Tibial nerve (tissue), 4 donors: Measurements from ENCODE around the gene PREB. TPM values are rescaled to one million over a fixed set of nuclear protein-coding genes. Genes with fewer than 3 reads are reported as not detected.
A peak's percentile ranks its signal among the peaks of the same experiment; 100 is the strongest.
"Not testable (repeated sequence)": the region's sequence is repeated elsewhere in the genome, so short reads cannot be mapped to it uniquely, and the experiment has no call there.

Experiments used
- DNase-seq, 2 donors: peaks; one replicate each; pipeline ENCODE4 v3.0.0-alpha.2; 2019; ENCODE audit warnings: low spot score in 2 of 2
- H3K27ac ChIP-seq, 4 donors: fragments of 200-600 bp; sonication (generic) in 3 of 4; one replicate each; pipeline ENCODE4 v1.5.1; 2017 to 2019; ENCODE audit warnings: mild to moderate bottlenecking in 1 of 4
- H3K27me3 ChIP-seq, 2 donors: fragments of 200-600 bp; sonication (generic) in 1 of 2; one replicate each; pipeline versions ENCODE4 v1.5.1 to v1.6.0; 2017 to 2019
- H3K36me3 ChIP-seq, 3 donors: fragments of 200-600 bp; sonication (generic); one replicate each; pipeline ENCODE4 v1.5.1; 2018 to 2019
- H3K4me1 ChIP-seq, 4 donors: fragments of 200-600 bp; sonication (generic) in 3 of 4; one replicate each; pipeline ENCODE4 v1.5.1; 2017 to 2019
- H3K4me3 ChIP-seq, 4 donors: fragments of 200-600 bp; sonication (generic) in 3 of 4; one replicate each; pipeline ENCODE4 v1.5.1; 2017 to 2019; ENCODE audit warnings: mild to moderate bottlenecking in 1 of 4, moderate library complexity in 1 of 4
- H3K9me3 ChIP-seq, 4 donors: fragments of 200-600 bp; sonication (generic) in 3 of 4; one replicate each; pipeline ENCODE4 v1.5.1; 2017 to 2019
- EP300 ChIP-seq, 2 donors: sonication (generic); formaldehyde crosslinking; IDR thresholded peaks; one replicate each; pipeline ENCODE4 v1.6.1; 2017; ENCODE audit warnings: antibody characterized with exemption in 2 of 2, mild to moderate bottlenecking in 1 of 2
- POLR2A ChIP-seq, 2 donors: fragments of 450-650 bp; IDR thresholded peaks; one replicate each; pipeline ENCODE4 v1.6.1; 2017; ENCODE audit warnings: antibody characterized with exemption in 2 of 2, mild to moderate bottlenecking in 2 of 2, moderate library complexity in 2 of 2
- WGBS, 2 donors: methylation state at CpG; one replicate each; pipeline ENCODE4 v1.1.5; 2018; 5-methylcytosine and 5-hydroxymethylcytosine counted together
- total RNA-seq, 4 donors: library from RNA; depleted of rRNA; stranded (reverse); fragments of >200 nt; gene quantifications; one replicate each; pipeline ENCODE4 v1.1.0, GENCODE V29; 2016
- TF ChIP-seq, protein P1 (sequence below), 5 experiments: fragments of 200-600 bp in 3 of 5; fragments of 450-650 bp in 2 of 5; sonication (generic) in 3 of 5; IDR thresholded peaks; one replicate each; pipeline ENCODE4 v1.5.1; 2016 to 2019; ENCODE audit warnings: antibody characterized with exemption in 5 of 5, mild to moderate bottlenecking in 3 of 5, moderate library complexity in 2 of 5

The PREB gene
- total RNA-seq, 4 donors from 2014 or later, result 54.4 to 114 (median 80.1) TPM

- TF ChIP-seq EP300 (IDR thresholded peaks at IDR 0.05) (no peak), POLR2A (IDR thresholded peaks at IDR 0.05) (no peak)
- TF ChIP-seq, protein P1, sequence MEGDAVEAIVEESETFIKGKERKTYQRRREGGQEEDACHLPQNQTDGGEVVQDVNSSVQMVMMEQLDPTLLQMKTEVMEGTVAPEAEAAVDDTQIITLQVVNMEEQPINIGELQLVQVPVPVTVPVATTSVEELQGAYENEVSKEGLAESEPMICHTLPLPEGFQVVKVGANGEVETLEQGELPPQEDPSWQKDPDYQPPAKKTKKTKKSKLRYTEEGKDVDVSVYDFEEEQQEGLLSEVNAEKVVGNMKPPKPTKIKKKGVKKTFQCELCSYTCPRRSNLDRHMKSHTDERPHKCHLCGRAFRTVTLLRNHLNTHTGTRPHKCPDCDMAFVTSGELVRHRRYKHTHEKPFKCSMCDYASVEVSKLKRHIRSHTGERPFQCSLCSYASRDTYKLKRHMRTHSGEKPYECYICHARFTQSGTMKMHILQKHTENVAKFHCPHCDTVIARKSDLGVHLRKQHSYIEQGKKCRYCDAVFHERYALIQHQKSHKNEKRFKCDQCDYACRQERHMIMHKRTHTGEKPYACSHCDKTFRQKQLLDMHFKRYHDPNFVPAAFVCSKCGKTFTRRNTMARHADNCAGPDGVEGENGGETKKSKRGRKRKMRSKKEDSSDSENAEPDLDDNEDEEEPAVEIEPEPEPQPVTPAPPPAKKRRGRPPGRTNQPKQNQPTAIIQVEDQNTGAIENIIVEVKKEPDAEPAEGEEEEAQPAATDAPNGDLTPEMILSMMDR (IDR thresholded peaks at IDR 0.05), result no peak
- H3K27ac ChIP-seq, result no peak overlapping the region
Measured at GRCh38 chr2:27178469-27178868, 44.0 kb upstream of the PREB start.

GRCh38 chr2:27177441-27178351, 43.3 kb upstream of the PREB start:
- DNase-seq, result no peak
- Histone ChIP-seq H3K9me3 (no peaks in the 10 kb centered on the region), H3K4me3 (no peak overlapping the region), H3K27me3 (no peaks in the 10 kb centered on the region), H3K4me1 (peaks cover 0 to 7% (median 0%) of the 10 kb centered on the region in 4 donors), H3K27ac (no peak overlapping the region), H3K36me3 (no peaks in the 10 kb centered on the region)
- TF ChIP-seq, protein P1 (IDR thresholded peaks at IDR 0.05), result no peak
- 85% methylated on average over 15 of the region's 15 CpGs for WGBS, 2 donors

More at GRCh38 chr2:27178469-27178868, 44.0 kb upstream of the PREB start:
- Histone ChIP-seq H3K27me3 (no peaks in the 10 kb centered on the region), H3K4me1 (peaks cover 0 to 7% (median 0%) of the 10 kb centered on the region in 4 donors), H3K9me3 (no peaks in the 10 kb centered on the region), H3K4me3 (no peak overlapping the region), H3K36me3 (no peaks in the 10 kb centered on the region)
- WGBS, 2 donors, result 85 to 88% methylated on average over 3 of the region's 3 CpGs
- DNase-seq, result no peak

DNA sequence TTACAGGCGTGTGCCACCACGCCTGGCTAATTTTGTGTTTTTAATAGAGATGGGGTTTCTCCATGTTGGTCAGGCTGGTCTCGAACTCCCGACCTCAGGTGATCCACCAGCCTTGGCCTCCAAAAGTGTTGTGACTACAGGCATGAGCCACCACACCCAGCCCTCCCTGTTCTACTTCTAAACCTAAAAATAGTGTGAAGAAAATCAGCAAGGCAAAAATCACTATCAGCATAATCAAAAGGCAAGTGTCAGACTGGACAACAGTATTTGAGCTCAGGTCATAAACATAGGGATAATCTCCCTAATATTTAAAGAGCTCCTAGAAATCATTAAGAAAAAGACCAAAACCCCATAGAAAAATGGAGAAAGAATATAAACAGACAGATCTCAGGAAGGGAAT, 41.3 kb upstream of the PREB start:
- H3K27me3 ChIP-seq, H3K4me1 ChIP-seq, H3K36me3 ChIP-seq, H3K9me3 ChIP-seq, H3K4me3 ChIP-seq, DNase-seq: not testable (repeated sequence)
- H3K27ac ChIP-seq, result peak overlapping the region in 2 of 4 donors; percentile 12 to 48
- WGBS, 2 donors, result 88 to 94% methylated on average over 4 of the region's 4 CpGs

GRCh38 chr2:27175330-27175729, 40.9 kb upstream of the PREB start:
- Histone ChIP-seq H3K27me3 (no peaks in the 10 kb centered on the region), H3K9me3 (no peaks in the 10 kb centered on the region), H3K27ac (peak overlapping the region in 2 of 4 donors; percentile 12 to 48), H3K4me1 (peaks cover 0 to 7% (median under 1%) of the 10 kb centered on the region in 4 donors), H3K4me3 (no peak overlapping the region), H3K36me3 (no peaks in the 10 kb centered on the region)
- peak in 1 of 2 donors; percentile 60 for DNase-seq
- 71 to 77% methylated on average over 8 of the region's 8 CpGs for WGBS, 2 donors
- TF ChIP-seq, protein P1 (IDR thresholded peaks at IDR 0.05), result no peak
- no peak for TF ChIP-seq POLR2A (IDR thresholded peaks at IDR 0.05)
- peak in 1 of 2 donors; percentile 33 for TF ChIP-seq EP300 (IDR thresholded peaks at IDR 0.05)

GRCh38 chr2:27174638-27175037, 40.2 kb upstream of the PREB start:
- no peak for TF ChIP-seq EP300 (IDR thresholded peaks at IDR 0.05)
- TF ChIP-seq, protein P1 (IDR thresholded peaks at IDR 0.05), result no peak
- TF ChIP-seq POLR2A (IDR thresholded peaks at IDR 0.05), result no peak
- H3K9me3 ChIP-seq, result no peaks in the 10 kb centered on the region
- WGBS, 2 donors, result 64 to 65% methylated on average over 6 of the region's 6 CpGs
- peak overlapping the region in 2 of 4 donors; percentile 4 to 20 for H3K27ac ChIP-seq
- H3K27me3 ChIP-seq, result no peaks in the 10 kb centered on the region
- no peaks in the 10 kb centered on the region for H3K36me3 ChIP-seq
- H3K4me1 ChIP-seq, result peaks cover 0 to 7% (median 3%) of the 10 kb centered on the region in 4 donors
- H3K4me3 ChIP-seq, result no peak overlapping the region
- DNase-seq, result no peak
